SK-N-SH (cell line): Measurements from ENCODE around the gene ALPK3. TPM values are rescaled to one million over a fixed set of nuclear protein-coding genes. Genes with fewer than 3 reads are reported as not detected.

Experiments used
- CTCF ChIA-PET: fragments of 300-600, 350-600 bp; formaldehyde crosslinking; extraction: SDS; loops from one replicate; lab custom pipeline; 2021; lab: Yijun Ruan, JAX
- POLR2A ChIA-PET: fragments of 350-600 bp; sonication (Branson Sonifier 250); formaldehyde crosslinking; extraction: SDS; loops from one replicate; lab custom pipeline; 2020; ENCODE audit warnings: antibody characterized with exemption, inconsistent platforms; lab: Yijun Ruan, JAX
- DNase-seq: peaks from one replicate; pipeline ENCODE4 v3.0.0; 2012
- H2AFZ ChIP-seq: fragments of 200-600 bp; sonication (generic); 2 replicates; pipeline ENCODE4 v1.8.1; 2016; ENCODE audit warnings: antibody characterized with exemption, mild to moderate bottlenecking, low read depth
- H3F3A ChIP-seq: fragments of 200-600 bp; sonication (generic); replicated peaks from 2 replicates; pipeline ENCODE3; 2016; ENCODE audit warnings: antibody characterized with exemption, mild to moderate bottlenecking; ENCODE audit not compliant: insufficient read depth
- H3K27ac ChIP-seq, 2 experiments: fragments of 200-500 bp in 1 of 2; fragments of 200-600 bp in 1 of 2; sonication (Bioruptor generic) in 1 of 2; sonication (generic), shearing (Covaris generic) in 1 of 2; 2 replicates each; pipeline versions ENCODE4 v1.5.1 to v1.6.1; 2014 to 2016; ENCODE audit warnings: low read depth in 2 of 2, inconsistent platforms in 1 of 2, low read length in 1 of 2, mild to moderate bottlenecking in 1 of 2, mixed read lengths in 1 of 2
- H3K27me3 ChIP-seq: fragments of 200-600 bp; sonication (generic), shearing (Covaris generic); 2 replicates; pipeline ENCODE4 v1.6.1; 2016; ENCODE audit warnings: mixed run types; ENCODE audit not compliant: insufficient read depth
- H3K36me3 ChIP-seq, 2 experiments: fragments of 200-500 bp in 1 of 2; fragments of 200-600 bp in 1 of 2; sonication (Bioruptor generic) in 1 of 2; sonication (generic) in 1 of 2; replicated peaks in 1 of 2; 2 replicates each; pipeline versions ENCODE3 to v1.5.1; 2014 to 2016; ENCODE audit warnings: low read length in 1 of 2, mild to moderate bottlenecking in 1 of 2; ENCODE audit not compliant: insufficient read depth in 2 of 2, control insufficient read depth in 1 of 2
- H3K4me1 ChIP-seq, 2 experiments: fragments of 200-500 bp in 1 of 2; fragments of 200-600 bp in 1 of 2; sonication (Bioruptor generic) in 1 of 2; sonication (generic), shearing (Covaris generic) in 1 of 2; 2 replicates each; pipeline versions ENCODE4 v1.5.1 to v1.6.1; 2014 to 2016; ENCODE audit warnings: low read depth in 1 of 2, low read length in 1 of 2, mixed run types in 1 of 2; ENCODE audit not compliant: insufficient read depth in 2 of 2, control insufficient read depth in 1 of 2
- H3K4me2 ChIP-seq: fragments of 200-600 bp; sonication (generic), shearing (Covaris generic); 2 replicates; pipeline ENCODE4 v1.6.1; 2017; ENCODE audit warnings: mixed run types
- H3K4me3 ChIP-seq, 2 experiments: fragments of 200-500 bp in 1 of 2; fragments of 200-600 bp in 1 of 2; sonication (Bioruptor generic) in 1 of 2; sonication (generic), shearing (Covaris generic) in 1 of 2; 2 replicates each; pipeline versions ENCODE4 v1.5.1 to v1.8.1; 2014 to 2016; ENCODE audit warnings: low read depth in 2 of 2, inconsistent platforms in 1 of 2, low read length in 1 of 2, mild to moderate bottlenecking in 1 of 2, mixed read lengths in 1 of 2, moderate library complexity in 1 of 2
- H3K79me2 ChIP-seq: fragments of 200-600 bp; sonication (generic); 2 replicates; pipeline ENCODE4 v1.8.1; 2017; ENCODE audit warnings: mild to moderate bottlenecking; ENCODE audit not compliant: insufficient read depth
- H3K9ac ChIP-seq: fragments of 200-600 bp; sonication (generic); 2 replicates; pipeline ENCODE4 v1.6.1; 2017; ENCODE audit warnings: mixed run types
- H3K9me2 ChIP-seq: fragments of 200-600 bp; sonication (generic); 2 replicates; pipeline ENCODE4 v1.6.1; 2017; ENCODE audit warnings: mixed run types
- H3K9me3 ChIP-seq: fragments of 200-600 bp; sonication (generic); 2 replicates; pipeline ENCODE4 v1.6.1; 2017; ENCODE audit warnings: mixed run types, mild to moderate bottlenecking, moderate library complexity
- H4K20me1 ChIP-seq: fragments of 200-600 bp; sonication (generic); 2 replicates; pipeline ENCODE4 v1.6.1; 2017; ENCODE audit warnings: mild to moderate bottlenecking, mixed run types; ENCODE audit not compliant: insufficient read depth
- CHD2 ChIP-seq: fragments of 150-350 bp; IDR thresholded peaks from 2 replicates; pipeline ENCODE4 v1.6.1; 2018; ENCODE audit warnings: low read length; ENCODE audit not compliant: partially characterized antibody
- EZH2phosphoT487 ChIP-seq: fragments of 200-600 bp; sonication (generic); IDR thresholded peaks from 2 replicates; pipeline ENCODE4 v1.6.1; 2017; ENCODE audit warnings: low read depth, mixed run types, mild to moderate bottlenecking, antibody characterized with exemption, moderate library complexity, borderline replicate concordance
- FOSL2 ChIP-seq: IDR thresholded peaks from 2 replicates; pipeline ENCODE4 v1.4.0; 2012; ENCODE audit warnings: low read depth, mild to moderate bottlenecking, moderate library complexity, borderline replicate concordance
- FOXJ3 ChIP-seq: sonication (generic); formaldehyde crosslinking; IDR thresholded peaks from 2 replicates; pipeline ENCODE4 v1.5.1; 2020; ENCODE audit warnings: mild to moderate bottlenecking, missing genetic modification reagents
- FOXM1 ChIP-seq: IDR thresholded peaks from 2 replicates; pipeline ENCODE4 v1.4.0; 2012; ENCODE audit warnings: low read depth, mild to moderate bottlenecking
- GABPA ChIP-seq: IDR thresholded peaks from 2 replicates; pipeline ENCODE4 v1.4.0; 2012; ENCODE audit warnings: low read depth, mild to moderate bottlenecking
- NFIC ChIP-seq: IDR thresholded peaks from 2 replicates; pipeline ENCODE4 v1.4.0; 2012; ENCODE audit warnings: borderline replicate concordance
- NRF1 ChIP-seq: IDR thresholded peaks from 2 replicates; pipeline ENCODE4 v1.6.1; 2012; ENCODE audit warnings: low read depth, mild to moderate bottlenecking, low read length
- POLR2AphosphoS5 ChIP-seq: IDR thresholded peaks from 2 replicates; pipeline ENCODE4 v1.6.1; 2012; ENCODE audit warnings: low read depth, low read length
- RAD21 ChIP-seq: IDR thresholded peaks from 2 replicates; pipeline ENCODE4 v1.6.1; 2012; ENCODE audit warnings: mild to moderate bottlenecking, low read length
- RCOR1 ChIP-seq: fragments of 150-350 bp; IDR thresholded peaks from 2 replicates; pipeline ENCODE4 v1.6.1; 2017; ENCODE audit warnings: antibody characterized with exemption, low read length
- SMC3 ChIP-seq: IDR thresholded peaks from 2 replicates; pipeline ENCODE4 v1.6.1; 2012; ENCODE audit warnings: low read depth, low read length, improper control_type of control experiment
- TAF1 ChIP-seq: IDR thresholded peaks from 2 replicates; pipeline ENCODE4 v1.6.1; 2012; ENCODE audit warnings: low read depth, mild to moderate bottlenecking, low read length, moderate library complexity, borderline replicate concordance
- TCF12 ChIP-seq: IDR thresholded peaks from 2 replicates; pipeline ENCODE4 v1.4.0; 2012
- YY1 ChIP-seq: IDR thresholded peaks from 2 replicates; pipeline ENCODE4 v1.4.0; 2012; ENCODE audit warnings: low read depth, mild to moderate bottlenecking
- WGBS: methylation state at CpG from one replicate; pipeline ENCODE4 v1.1.6; 2017; ENCODE audit warnings: low lambda C conversion rate; 5-methylcytosine and 5-hydroxymethylcytosine counted together
- polyA plus RNA-seq, 3 experiments: library from polyadenylated mRNA; depleted of rRNA; stranded (reverse); fragments of >200 nt; gene quantifications; 2 replicates each; pipeline ENCODE4 v1.2.3, GENCODE V29; 2012
- TF ChIP-seq, protein P1 (sequence below): IDR thresholded peaks from 2 replicates; pipeline ENCODE4 v1.4.0; 2012; ENCODE audit warnings: low read depth, borderline replicate concordance
- TF ChIP-seq, protein P2 (sequence below): IDR thresholded peaks from 2 replicates; pipeline ENCODE4 v1.4.0; 2012; ENCODE audit warnings: low read depth, borderline replicate concordance
- TF ChIP-seq, protein P3 (sequence below): IDR thresholded peaks from 2 replicates; pipeline ENCODE4 v1.4.0; 2012; ENCODE audit warnings: low read depth

Gene ALPK3
- polyA plus RNA-seq, 1 of the 3 experiments (the other 2 are of a cell fraction): 0.16 TPM

DNA sequence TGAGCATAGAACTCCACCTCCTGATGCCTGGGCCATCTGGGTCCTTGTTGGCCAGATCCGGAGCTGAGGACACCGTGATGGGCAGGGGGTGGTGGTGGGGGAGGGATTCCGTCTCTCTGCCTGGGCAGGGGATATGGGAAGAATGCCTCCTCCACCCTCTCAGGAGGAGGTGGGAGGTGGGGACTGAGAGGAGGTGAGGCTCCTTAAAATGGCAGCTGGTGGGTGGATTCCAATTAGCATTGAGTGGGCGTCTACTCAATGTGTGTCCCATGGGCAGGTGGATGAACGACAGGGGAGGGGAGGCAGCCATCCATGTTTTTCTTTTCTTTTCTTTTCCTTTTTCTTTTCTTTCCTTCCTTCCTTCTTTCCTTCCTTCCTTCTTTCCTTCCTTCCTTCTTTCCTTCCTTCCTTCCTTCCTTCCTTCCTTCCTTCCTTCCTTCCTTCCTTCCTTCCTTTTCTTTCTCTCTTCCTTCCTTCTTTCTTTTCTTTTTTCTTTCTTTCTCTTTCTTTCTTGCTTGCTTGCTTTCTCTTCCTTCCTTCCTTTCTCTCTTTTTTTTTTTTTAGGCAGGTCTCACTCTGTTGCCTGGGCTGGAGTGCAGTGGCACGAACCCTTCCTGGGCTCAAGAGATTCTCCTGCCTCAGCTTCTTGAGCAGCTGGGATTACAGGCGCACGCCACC is 72.3 kb downstream of the ALPK3 start:
- Histone ChIP-seq H3K9me3 (no peaks in the 10 kb centered on the region), H4K20me1 (no peaks in the 10 kb centered on the region), H3K27me3 (no peaks in the 10 kb centered on the region), H3F3A (no peaks in the 10 kb centered on the region), H3K4me3 (no peak overlapping the region), H3K9me2 (no peaks in the 10 kb centered on the region), H3K36me3 (no peaks in the 10 kb centered on the region), H3K4me2 (no peak overlapping the region), H3K9ac (no peak overlapping the region), H3K27ac (no peak overlapping the region), H3K4me1 (peaks cover 0 to 6% of the 10 kb centered on the region in 2 experiments; a peak in 1 of 4 replicates), H2AFZ (no peak overlapping the region), H3K79me2 (no peaks in the 10 kb centered on the region)
- WGBS: 84% methylated on average over 7 of the region's 8 CpGs
- no peak for DNase-seq
- POLR2A ChIA-PET: no interaction called here
- TF ChIP-seq TAF1 (no peak), NRF1 (no peak), FOXJ3 (CRISPR knock-in tag) (no peak), TCF12 (no peak), RCOR1 (no peak), YY1 (no peak), EZH2phosphoT487 (no peak), FOXM1 (no peak), GABPA (no peak), CHD2 (no peak), RAD21 (no peak), NFIC (no peak), SMC3 (no peak), FOSL2 (no peak), POLR2AphosphoS5 (no peak)
- TF ChIP-seq, protein P1, sequence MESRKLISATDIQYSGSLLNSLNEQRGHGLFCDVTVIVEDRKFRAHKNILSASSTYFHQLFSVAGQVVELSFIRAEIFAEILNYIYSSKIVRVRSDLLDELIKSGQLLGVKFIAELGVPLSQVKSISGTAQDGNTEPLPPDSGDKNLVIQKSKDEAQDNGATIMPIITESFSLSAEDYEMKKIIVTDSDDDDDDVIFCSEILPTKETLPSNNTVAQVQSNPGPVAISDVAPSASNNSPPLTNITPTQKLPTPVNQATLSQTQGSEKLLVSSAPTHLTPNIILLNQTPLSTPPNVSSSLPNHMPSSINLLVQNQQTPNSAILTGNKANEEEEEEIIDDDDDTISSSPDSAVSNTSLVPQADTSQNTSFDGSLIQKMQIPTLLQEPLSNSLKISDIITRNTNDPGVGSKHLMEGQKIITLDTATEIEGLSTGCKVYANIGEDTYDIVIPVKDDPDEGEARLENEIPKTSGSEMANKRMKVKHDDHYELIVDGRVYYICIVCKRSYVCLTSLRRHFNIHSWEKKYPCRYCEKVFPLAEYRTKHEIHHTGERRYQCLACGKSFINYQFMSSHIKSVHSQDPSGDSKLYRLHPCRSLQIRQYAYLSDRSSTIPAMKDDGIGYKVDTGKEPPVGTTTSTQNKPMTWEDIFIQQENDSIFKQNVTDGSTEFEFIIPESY: no peak
- TF ChIP-seq, protein P2, sequence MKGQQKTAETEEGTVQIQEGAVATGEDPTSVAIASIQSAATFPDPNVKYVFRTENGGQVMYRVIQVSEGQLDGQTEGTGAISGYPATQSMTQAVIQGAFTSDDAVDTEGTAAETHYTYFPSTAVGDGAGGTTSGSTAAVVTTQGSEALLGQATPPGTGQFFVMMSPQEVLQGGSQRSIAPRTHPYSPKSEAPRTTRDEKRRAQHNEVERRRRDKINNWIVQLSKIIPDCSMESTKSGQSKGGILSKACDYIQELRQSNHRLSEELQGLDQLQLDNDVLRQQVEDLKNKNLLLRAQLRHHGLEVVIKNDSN: no peak
- TF ChIP-seq, protein P3, sequence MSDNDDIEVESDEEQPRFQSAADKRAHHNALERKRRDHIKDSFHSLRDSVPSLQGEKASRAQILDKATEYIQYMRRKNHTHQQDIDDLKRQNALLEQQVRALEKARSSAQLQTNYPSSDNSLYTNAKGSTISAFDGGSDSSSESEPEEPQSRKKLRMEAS: no peak
- CTCF ChIA-PET: interaction anchor here (0.9 to 2.1 kb wide), 4 partner anchors 9 to 231 kb away, joined by 3 to 4 read pairs (median 4); no protein-coding TSS in a partner anchor
